Upper lobe of left lung (tissue), 4 donors: ENCODE measurements around the gene GDF11.

Experiments
- EP300 ChIP-seq, 4 donors: sonication (generic); formaldehyde crosslinking; IDR thresholded peaks; one replicate each; pipeline ENCODE4 v1.5.1; 2017; ENCODE audit warnings: antibody characterized with exemption in 4 of 4, control low read depth in 2 of 4
- POLR2AphosphoS5 ChIP-seq, 2 donors: sonication (generic); formaldehyde crosslinking; IDR thresholded peaks; one replicate each; pipeline ENCODE4 v1.5.1; 2017; ENCODE audit warnings: antibody characterized with exemption in 2 of 2
- TF ChIP-seq, protein P1 (sequence below), 6 experiments: fragments of 450-650 bp in 4 of 6; fragments of 200-600 bp in 2 of 6; sonication (generic) in 2 of 6; IDR thresholded peaks; one replicate each; pipeline ENCODE4 v1.5.1; 2016 to 2019; ENCODE audit warnings: antibody characterized with exemption in 6 of 6

DNA sequence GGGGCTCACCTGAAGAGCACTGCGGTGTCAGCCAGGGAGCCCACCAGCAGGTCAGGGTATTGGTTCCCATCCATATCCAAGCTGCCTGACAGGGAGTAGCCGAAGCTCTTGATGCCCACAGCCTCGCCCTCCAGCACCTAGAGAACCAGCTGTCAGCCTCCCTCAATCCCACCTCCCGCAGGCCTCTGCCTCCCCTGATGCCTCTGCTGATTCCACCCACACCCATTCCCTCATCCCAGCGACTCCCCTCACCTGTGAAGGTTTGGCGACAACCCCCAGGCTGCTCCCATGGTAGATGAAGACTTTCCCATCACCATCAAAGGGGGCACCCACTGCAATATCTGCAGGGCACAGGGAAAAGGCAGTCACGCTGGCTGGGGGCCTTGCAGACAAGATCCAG is 45.2 kb upstream of the GDF11 start:
- TF ChIP-seq, protein P1, sequence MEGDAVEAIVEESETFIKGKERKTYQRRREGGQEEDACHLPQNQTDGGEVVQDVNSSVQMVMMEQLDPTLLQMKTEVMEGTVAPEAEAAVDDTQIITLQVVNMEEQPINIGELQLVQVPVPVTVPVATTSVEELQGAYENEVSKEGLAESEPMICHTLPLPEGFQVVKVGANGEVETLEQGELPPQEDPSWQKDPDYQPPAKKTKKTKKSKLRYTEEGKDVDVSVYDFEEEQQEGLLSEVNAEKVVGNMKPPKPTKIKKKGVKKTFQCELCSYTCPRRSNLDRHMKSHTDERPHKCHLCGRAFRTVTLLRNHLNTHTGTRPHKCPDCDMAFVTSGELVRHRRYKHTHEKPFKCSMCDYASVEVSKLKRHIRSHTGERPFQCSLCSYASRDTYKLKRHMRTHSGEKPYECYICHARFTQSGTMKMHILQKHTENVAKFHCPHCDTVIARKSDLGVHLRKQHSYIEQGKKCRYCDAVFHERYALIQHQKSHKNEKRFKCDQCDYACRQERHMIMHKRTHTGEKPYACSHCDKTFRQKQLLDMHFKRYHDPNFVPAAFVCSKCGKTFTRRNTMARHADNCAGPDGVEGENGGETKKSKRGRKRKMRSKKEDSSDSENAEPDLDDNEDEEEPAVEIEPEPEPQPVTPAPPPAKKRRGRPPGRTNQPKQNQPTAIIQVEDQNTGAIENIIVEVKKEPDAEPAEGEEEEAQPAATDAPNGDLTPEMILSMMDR (IDR thresholded peaks at IDR 0.05): no peak
- TF ChIP-seq POLR2AphosphoS5 (IDR thresholded peaks at IDR 0.05): no peak
- TF ChIP-seq EP300 (IDR thresholded peaks at IDR 0.05): no peak
